Measurements from ENCODE around the gene CASP1.
"Not testable (repeated sequence)": the region's sequence is repeated elsewhere in the genome, so short reads cannot be mapped to it uniquely, and the experiment has no call there.

Gene CASP1

GRCh38 chr11:105034813-105035620 lies at the start of gene CASP1:
TSS of gene CASP1 (minus strand) at chr11:105035144. CDS start at chr11:105035113, 31 bp downstream.
- DNase-seq = peak; percentile 59

- no peak for DNase-seq
Observed at GRCh38 chr11:105081412-105082150, 46.6 kb upstream of the CASP1 start.

- DNase-seq = not testable (repeated sequence)
Observed at GRCh38 chr11:105080171-105080906, 45.4 kb upstream of the CASP1 start.

GRCh38 chr11:105078283-105078682 lies 43.3 kb upstream of the CASP1 start:
- DNase-seq = no peak

GRCh38 chr11:105077141-105077790 lies 42.3 kb upstream of the CASP1 start:
- DNase-seq = not testable (repeated sequence)

GRCh38 chr11:105074166-105074530 lies 39.2 kb upstream of the CASP1 start:
- no peak for DNase-seq

- no peak for DNase-seq
Observed at GRCh38 chr11:105073456-105074165, 38.7 kb upstream of the CASP1 start.

GRCh38 chr11:105072080-105072479 lies 37.1 kb upstream of the CASP1 start:
- DNase-seq = not testable (repeated sequence)

GRCh38 chr11:105071089-105071732 lies 36.3 kb upstream of the CASP1 start:
- DNase-seq = no peak

- no peak for DNase-seq
Observed at GRCh38 chr11:105070306-105070705, 35.4 kb upstream of the CASP1 start.

GRCh38 chr11:105069749-105070148 lies 34.8 kb upstream of the CASP1 start:
- not testable (repeated sequence) for DNase-seq

- not testable (repeated sequence) for DNase-seq
Observed at GRCh38 chr11:105063245-105063941, 28.4 kb upstream of the CASP1 start.

GRCh38 chr11:105057432-105057831 lies 22.5 kb upstream of the CASP1 start:
- no peak for DNase-seq

- DNase-seq = no peak
Observed at GRCh38 chr11:105056446-105056845, 21.5 kb upstream of the CASP1 start.

- no peak for DNase-seq
Observed at GRCh38 chr11:105054723-105055493, 20.0 kb upstream of the CASP1 start.

GRCh38 chr11:105052487-105052886 lies 17.5 kb upstream of the CASP1 start:
- DNase-seq = no peak

- DNase-seq = no peak
Observed at GRCh38 chr11:105051559-105051958, 16.6 kb upstream of the CASP1 start.

GRCh38 chr11:105049481-105049880 lies 14.5 kb upstream of the CASP1 start:
- no peak for DNase-seq

- DNase-seq = no peak
Observed at GRCh38 chr11:105046898-105047579, 12.1 kb upstream of the CASP1 start.
